ENCODE measurements around the gene MARS1. TPM values are rescaled to one million over a fixed set of nuclear protein-coding genes. Genes with fewer than 3 reads are reported as not detected.

Gene MARS1
- total RNA-seq, 4 donors from 2014 or later = 54.2 to 94.6 (median 69.6) TPM

- Histone ChIP-seq H3K27me3 (peaks cover 0 to 43% (median 0%) of the 10 kb centered on the region in 4 donors), H3K27ac (peak overlapping the region; percentile 57 to 90 (median 78)), H3K4me3 (peak overlapping the region; percentile 39 to 82 (median 61)), H3K4me1 (peaks cover 25 to 52% (median 33%) of the 10 kb centered on the region in 3 donors), H3K9me3 (no peaks in the 10 kb centered on the region), H3K36me3 (no peaks in the 10 kb centered on the region)
- TF ChIP-seq POLR2A (IDR thresholded peaks at IDR 0.05) = no peak
- no peak for TF ChIP-seq CTCF (IDR thresholded peaks at IDR 0.05)
- intact Hi-C loops (cut with DNase I) = loop anchor here (10.0 kb wide), 1 partner anchor 154 kb away; no protein-coding TSS in a partner anchor
- WGBS, 2 donors = 27 to 31% methylated on average over 3 of the region's 3 CpGs
- DNase-seq = no peak
Measured at GRCh38 chr12:57458665-57459054, 29.2 kb upstream of the MARS1 start.

DNA sequence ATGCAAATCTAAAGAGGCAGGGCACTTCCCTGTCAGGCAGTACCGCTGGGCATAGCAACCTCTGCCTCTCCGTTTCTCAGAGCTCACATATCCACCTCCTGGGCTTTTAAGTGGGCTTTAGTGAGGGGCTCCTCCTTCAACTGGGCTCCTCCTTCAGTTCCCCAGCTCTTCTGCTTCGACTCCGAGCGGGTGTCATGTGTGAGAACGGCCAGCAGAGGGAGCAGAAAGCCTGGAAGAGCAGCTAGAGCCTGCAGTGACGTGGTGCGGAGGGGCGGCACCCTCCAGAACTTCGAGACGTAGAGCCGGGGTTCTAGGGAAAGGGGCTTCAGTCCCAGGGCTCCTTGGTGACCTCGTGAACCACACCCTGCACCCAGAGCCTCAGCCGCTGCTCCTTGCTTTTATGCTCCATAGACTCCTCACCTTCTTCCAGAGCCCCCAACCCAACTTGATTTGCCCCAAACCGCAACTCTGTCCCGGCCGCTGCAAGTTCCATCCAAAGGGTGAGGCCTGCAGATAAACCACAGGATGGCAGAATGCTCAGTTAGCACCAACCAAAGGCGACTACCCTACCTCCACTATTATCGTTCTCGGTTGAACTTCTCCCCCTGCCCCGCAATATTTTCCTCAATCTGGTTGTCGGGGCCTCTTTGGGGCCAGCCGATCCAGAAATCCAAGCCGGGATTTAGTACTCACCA lies 28.7 kb upstream of the MARS1 start:
- Histone ChIP-seq H3K27me3 (peaks cover 0 to 46% (median 0%) of the 10 kb centered on the region in 4 donors), H3K4me1 (peaks cover 25 to 52% (median 33%) of the 10 kb centered on the region in 3 donors), H3K9me3 (no peaks in the 10 kb centered on the region), H3K36me3 (no peaks in the 10 kb centered on the region), H3K27ac (peak overlapping the region; percentile 57 to 90 (median 78)), H3K4me3 (peak overlapping the region; percentile 39 to 82 (median 61))
- intact Hi-C loops (cut with DNase I) = loop anchor here (10.0 kb wide), 1 partner anchor 154 kb away; no protein-coding TSS in a partner anchor
- WGBS, 2 donors = 0 to 1% methylated on average over 16 to 22 of the region's 24 CpGs
- peak; percentile 73 for DNase-seq
- TF ChIP-seq CTCF (IDR thresholded peaks at IDR 0.05) = peak; percentile 96 to 99 (median 98)
- peak in 2 of 4 donors; percentile 4 to 49 for TF ChIP-seq POLR2A (IDR thresholded peaks at IDR 0.05)

- Histone ChIP-seq H3K27ac (peak within 1 kb of the TSS; percentile 57 to 90 (median 78)), H3K36me3 (no peaks in the 10 kb centered on the region), H3K4me3 (peak within 1 kb of the TSS; percentile 39 to 82 (median 61)), H3K27me3 (peaks cover 0 to 49% (median 0%) of the 10 kb centered on the region in 4 donors), H3K4me1 (peaks cover 25 to 52% (median 33%) of the 10 kb centered on the region in 3 donors), H3K9me3 (no peaks in the 10 kb centered on the region)
- no peak for DNase-seq
- WGBS, 2 donors = 1% methylated on average over 13 to 23 of the region's 36 CpGs
- intact Hi-C loops (cut with DNase I) = loop anchor here (10.0 kb wide), 1 partner anchor 155 kb away; no protein-coding TSS in a partner anchor
- TF ChIP-seq CTCF (IDR thresholded peaks at IDR 0.05) (no peak), POLR2A (IDR thresholded peaks at IDR 0.05) (no peak)
Measured at GRCh38 chr12:57459750-57460467, 28.0 kb upstream of the MARS1 start, which contains the start of gene GLI1. Gene GLI1, plus strand, starts transcription at chr12:57459785. Its CDS starts 3,907 bp downstream, at chr12:57463692.

- Histone ChIP-seq H3K36me3 (no peaks in the 10 kb centered on the region), H3K27me3 (peaks cover 0 to 49% (median 0%) of the 10 kb centered on the region in 4 donors), H3K4me3 (peak overlapping the region in 2 of 4 donors; percentile 59 to 82), H3K9me3 (no peaks in the 10 kb centered on the region), H3K4me1 (peaks cover 25 to 52% (median 33%) of the 10 kb centered on the region in 3 donors), H3K27ac (peak overlapping the region in 1 of 4 donors; percentile 21)
- no peak for TF ChIP-seq CTCF (IDR thresholded peaks at IDR 0.05)
- no peak for TF ChIP-seq POLR2A (IDR thresholded peaks at IDR 0.05)
- 0% methylated on average over 2 to 5 of the region's 6 CpGs for WGBS, 2 donors
- DNase-seq = no peak
- intact Hi-C loops (cut with DNase I) = no loop called here
Measured at GRCh38 chr12:57460468-57460784, 27.4 kb upstream of the MARS1 start.

Measured in esophagus squamous epithelium (tissue), 5 donors.